ENCODE data around the gene MACROD1. TPM values are rescaled to one million over a fixed set of nuclear protein-coding genes. Genes with fewer than 3 reads are reported as not detected.

Gene MACROD1
- total and polyA plus RNA-seq, 2 donors (not counting 1 experiment from before 2014, with no cell fraction given), result 2.7 to 8.6 TPM

GRCh38 chr11:64176751-64177150, 10.8 kb upstream of the MACROD1 start:
- Mint-ChIP-seq H3K9me3 (ENCODE audit: insufficient read depth) (no peaks in the 10 kb centered on the region), H3K27me3 (no peaks in the 10 kb centered on the region), H3K4me3 (no peak overlapping the region), H3K4me1 (peaks cover 17% of the 10 kb centered on the region), H3K27ac (no peak overlapping the region)
- Histone ChIP-seq H4K20me1 (ENCODE audit: control insufficient read depth, insufficient read depth, low read length, poor library complexity, severe bottlenecking) (no peaks in the 10 kb centered on the region), H3K4me2 (replicated peaks; ENCODE audit: low read depth, low read length, poor library complexity, severe bottlenecking) (no peak overlapping the region), H3K9me3 (ENCODE audit: control extremely low read depth in 1 of 3, control insufficient read depth in 2 of 3, insufficient read depth in 1 of 3, low read length in 2 of 3) (peaks cover 0 to 4% (median 0%) of the 10 kb centered on the region in 3 donors), H3K9ac (ENCODE audit: low read length) (no peak overlapping the region), H3K27me3 (replicated peaks in 1 of 4; ENCODE audit: control extremely low read depth in 1 of 4, control insufficient read depth in 3 of 4, insufficient read depth in 4 of 4, low read length in 3 of 4) (no peaks in the 10 kb centered on the region), H3K4me1 (ENCODE audit: control insufficient read depth in 2 of 2, insufficient read depth in 2 of 2, low read length in 2 of 2) (peaks cover 11 to 15% of the 10 kb centered on the region in 2 donors), H3K27ac (ENCODE audit: low read length in 2 of 2) (no peak overlapping the region), H3K79me2 (ENCODE audit: control insufficient read depth, insufficient read depth, low read length) (peaks cover 28% of the 10 kb centered on the region), H3K4me3 (ENCODE audit: control extremely low read depth in 1 of 5, extremely low read depth in 1 of 5, insufficient read depth in 1 of 5, low read depth in 2 of 5, low read length in 4 of 5) (no peak overlapping the region), H2AFZ (ENCODE audit: insufficient read depth, low read depth, low read length, poor library complexity, severe bottlenecking) (no peak overlapping the region), H3K36me3 (replicated peaks in 1 of 2; ENCODE audit: control extremely low read depth in 1 of 2, control insufficient read depth in 1 of 2, extremely low read depth in 1 of 2, insufficient read depth in 2 of 2, low read length in 1 of 2) (peaks cover 0 to 2% of the 10 kb centered on the region in 2 experiments)
- DNase-seq (no peak), ATAC-seq (ENCODE audit: low read depth) (no peak)
- intact Hi-C loops (cut with micrococcal nuclease), result no loop called here
- WGBS (ENCODE audit: insufficient coverage), result 62% methylated on average over 5 of the region's 8 CpGs
- TF ChIP-seq CTCF (IDR thresholded peaks at IDR 0.05) (no peak), EZH2 (IDR thresholded peaks at IDR 0.05; ENCODE audit: borderline replicate concordance, insufficient read depth, low read depth, low read length, poor library complexity, severe bottlenecking) (no peak)
- ChIA-PET POLR2A (interaction anchor here (0.6 to 0.7 kb wide), 2 partner anchors 9 to 37 kb away, joined by 4 to 6 read pairs; partner anchors contain the start of gene STIP1), CTCF (no interaction called here)

GRCh38 chr11:64173616-64174355, 7.9 kb upstream of the MACROD1 start:
- 92% methylated on average over 4 of the region's 4 CpGs for WGBS (ENCODE audit: insufficient coverage)
- ChIA-PET POLR2A (interaction anchor here (0.6 kb wide), 1 partner anchor 14 kb away, joined by 5 read pairs; no protein-coding TSS in a partner anchor), CTCF (no interaction called here)
- H3K9ac ChIP-seq (ENCODE audit: low read length), result no peak overlapping the region
- TF ChIP-seq CTCF (IDR thresholded peaks at IDR 0.05), result no peak
- no peak for TF ChIP-seq EZH2 (IDR thresholded peaks at IDR 0.05; ENCODE audit: borderline replicate concordance, insufficient read depth, low read depth, low read length, poor library complexity, severe bottlenecking)
- H3K4me3 ChIP-seq (ENCODE audit: control extremely low read depth in 1 of 5, extremely low read depth in 1 of 5, insufficient read depth in 1 of 5, low read depth in 2 of 5, low read length in 4 of 5), result no peak overlapping the region
- H3K27ac ChIP-seq (ENCODE audit: low read length in 2 of 2), result no peak overlapping the region
- peaks cover 7% of the 10 kb centered on the region for H3K79me2 ChIP-seq (ENCODE audit: control insufficient read depth, insufficient read depth, low read length)
- H4K20me1 ChIP-seq (ENCODE audit: control insufficient read depth, insufficient read depth, low read length, poor library complexity, severe bottlenecking), result no peaks in the 10 kb centered on the region
- H3K9me3 ChIP-seq (ENCODE audit: control extremely low read depth in 1 of 3, control insufficient read depth in 2 of 3, insufficient read depth in 1 of 3, low read length in 2 of 3), result peaks cover 0 to 4% (median 0%) of the 10 kb centered on the region in 3 donors
- Mint-ChIP-seq H3K4me1 (peaks cover 10% of the 10 kb centered on the region), H3K27me3 (no peaks in the 10 kb centered on the region), H3K4me3 (no peak overlapping the region), H3K27ac (no peak overlapping the region), H3K9me3 (ENCODE audit: insufficient read depth) (no peaks in the 10 kb centered on the region)
- ATAC-seq (ENCODE audit: low read depth), result no peak
- no peak overlapping the region for H3K4me2 ChIP-seq (replicated peaks; ENCODE audit: low read depth, low read length, poor library complexity, severe bottlenecking)
- no peaks in the 10 kb centered on the region for H3K36me3 ChIP-seq (replicated peaks in 1 of 2; ENCODE audit: control extremely low read depth in 1 of 2, control insufficient read depth in 1 of 2, extremely low read depth in 1 of 2, insufficient read depth in 2 of 2, low read length in 1 of 2)
- H2AFZ ChIP-seq (ENCODE audit: insufficient read depth, low read depth, low read length, poor library complexity, severe bottlenecking), result no peak overlapping the region
- no peaks in the 10 kb centered on the region for H3K27me3 ChIP-seq (replicated peaks in 1 of 4; ENCODE audit: control extremely low read depth in 1 of 4, control insufficient read depth in 3 of 4, insufficient read depth in 4 of 4, low read length in 3 of 4)
- DNase-seq, result no peak
- H3K4me1 ChIP-seq (ENCODE audit: control insufficient read depth in 2 of 2, insufficient read depth in 2 of 2, low read length in 2 of 2), result peaks cover 5 to 7% of the 10 kb centered on the region in 2 donors
- intact Hi-C loops (cut with micrococcal nuclease), result no loop called here

All from B cell (primary cell).